NCI-H1092 treated with DMSO at 0.1 percent for 48 hours (cell line): ENCODE data around the gene ZNF319.

Experiments used
- DNase-seq: peaks from one replicate; lab custom pipeline; 2025; lab: John Stamatoyannopoulos, UW

ZNF319 gene

DNA sequence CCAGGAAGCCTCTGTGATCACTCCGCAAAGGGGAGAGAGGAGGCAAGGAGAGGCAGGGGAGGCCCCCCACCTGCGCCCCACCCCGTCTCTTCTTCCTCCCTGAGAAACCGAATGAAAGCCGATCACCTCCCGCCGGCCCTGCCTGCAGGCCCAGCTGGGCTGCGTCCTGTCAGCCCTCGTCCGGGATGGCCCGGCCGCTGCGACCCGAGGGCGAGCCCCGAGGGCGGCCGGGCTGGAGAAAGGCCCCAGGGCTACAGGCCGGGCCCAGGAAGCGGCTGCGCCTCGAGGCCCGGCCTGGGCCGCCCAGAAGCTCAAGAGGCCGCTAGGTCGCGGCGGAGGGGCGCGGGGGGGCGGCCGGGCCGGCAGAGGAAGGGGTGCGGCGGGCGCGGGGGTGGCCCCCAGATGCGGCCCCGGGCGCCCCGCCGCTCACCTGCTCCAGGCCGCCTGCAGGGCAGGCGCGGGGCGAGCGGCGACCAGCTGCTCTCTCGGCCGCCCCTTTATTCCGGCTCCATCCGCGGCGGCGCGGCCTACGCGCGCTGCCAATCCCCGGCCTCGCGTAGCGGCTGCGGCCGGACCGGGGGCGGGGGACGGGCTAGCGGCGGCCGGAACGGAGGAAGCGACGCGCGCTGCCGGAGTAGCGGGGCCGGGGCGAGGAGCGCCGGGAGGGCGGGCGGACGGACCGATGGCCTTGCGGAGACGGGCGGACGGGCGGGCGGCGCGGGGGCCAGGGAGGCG, at the start of gene ZNF319:
Gene ZNF319 (minus strand): TSS at position 702 of the 735 bp plus-strand sequence. CDS start 2,407 bp downstream, outside the sequence.
- DNase-seq, result no peak

DNA sequence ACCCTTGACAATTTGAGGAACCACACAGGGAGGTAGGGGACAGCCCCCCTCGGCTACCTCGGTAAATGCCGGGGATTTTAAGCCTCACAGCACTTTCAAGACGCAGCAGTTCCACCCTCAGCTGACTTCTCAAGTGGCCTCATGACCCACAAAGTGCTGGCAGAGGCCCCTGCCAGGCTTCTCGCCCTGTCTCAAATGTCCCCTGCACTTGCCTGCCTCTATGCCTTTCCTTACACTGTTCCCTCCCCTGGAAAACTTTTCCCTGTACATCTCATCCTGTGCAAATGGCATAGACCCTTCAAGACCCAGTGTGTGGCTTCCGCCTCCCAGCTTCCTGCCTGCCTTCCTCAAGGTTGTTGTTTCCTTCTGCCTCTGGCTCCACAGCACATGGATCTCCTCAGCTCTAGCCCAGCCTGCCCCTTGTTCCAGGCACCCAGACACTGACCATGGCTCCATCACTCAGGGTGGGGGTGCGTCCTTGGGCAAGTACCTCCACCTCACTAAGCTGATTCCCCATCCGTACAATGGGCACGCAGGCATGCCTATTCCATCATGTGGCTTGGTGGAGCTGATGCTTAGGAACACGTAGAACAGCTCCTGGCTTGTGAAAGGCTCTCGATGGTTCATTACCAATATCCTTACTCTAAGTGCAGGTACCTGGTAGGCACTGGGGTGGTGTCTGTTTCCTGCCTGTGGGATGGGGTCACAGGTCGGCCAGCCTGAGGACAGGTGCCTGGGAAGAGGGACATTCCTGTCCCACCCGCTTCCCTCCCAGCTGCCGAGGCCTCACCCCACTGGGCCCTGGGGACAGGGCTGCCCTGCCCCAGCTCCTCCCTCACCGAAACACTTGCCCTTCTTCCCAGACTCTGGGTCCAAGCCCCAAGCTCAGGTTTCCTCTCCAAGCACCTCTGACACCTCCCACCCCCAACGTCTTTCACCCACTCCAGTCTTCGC, 49.0 kb upstream of the ZNF319 start:
- DNase-seq, result no peak

DNA sequence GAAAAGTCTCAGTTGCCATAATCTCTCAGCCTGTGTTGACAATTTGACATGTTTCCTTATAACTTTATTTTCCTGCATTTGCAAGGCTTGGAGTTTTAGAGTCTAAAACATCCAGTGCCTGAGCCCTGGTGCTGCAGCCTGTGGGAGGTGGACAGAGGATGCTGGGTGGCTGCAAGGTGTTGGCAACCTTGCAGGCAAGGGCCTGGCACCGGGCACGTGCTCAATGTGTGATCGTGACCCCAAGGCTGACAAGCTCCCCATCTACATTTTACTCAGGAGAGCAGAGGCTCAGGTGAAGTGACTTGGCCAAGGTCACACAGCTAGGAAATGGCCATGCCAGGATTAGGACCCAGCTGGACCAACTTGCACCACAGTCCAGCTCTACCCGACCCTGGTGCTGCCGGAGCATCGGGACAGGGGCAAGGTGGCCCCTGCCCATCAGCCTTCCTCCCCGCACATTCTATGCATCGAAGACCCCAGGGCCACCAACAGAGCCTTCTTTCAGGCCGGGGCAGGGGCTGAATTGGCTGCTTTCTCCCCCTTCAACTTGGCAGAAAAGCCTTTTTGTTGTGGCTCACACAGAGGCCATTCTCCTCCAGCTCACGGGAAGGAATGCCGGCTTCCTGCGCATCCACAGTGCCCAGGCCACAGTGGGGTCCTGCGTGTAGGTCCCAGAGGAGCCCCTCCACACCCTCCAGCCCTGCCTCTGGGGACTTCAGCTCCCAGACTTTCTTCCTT, 48.2 kb upstream of the ZNF319 start:
- no peak for DNase-seq

DNA sequence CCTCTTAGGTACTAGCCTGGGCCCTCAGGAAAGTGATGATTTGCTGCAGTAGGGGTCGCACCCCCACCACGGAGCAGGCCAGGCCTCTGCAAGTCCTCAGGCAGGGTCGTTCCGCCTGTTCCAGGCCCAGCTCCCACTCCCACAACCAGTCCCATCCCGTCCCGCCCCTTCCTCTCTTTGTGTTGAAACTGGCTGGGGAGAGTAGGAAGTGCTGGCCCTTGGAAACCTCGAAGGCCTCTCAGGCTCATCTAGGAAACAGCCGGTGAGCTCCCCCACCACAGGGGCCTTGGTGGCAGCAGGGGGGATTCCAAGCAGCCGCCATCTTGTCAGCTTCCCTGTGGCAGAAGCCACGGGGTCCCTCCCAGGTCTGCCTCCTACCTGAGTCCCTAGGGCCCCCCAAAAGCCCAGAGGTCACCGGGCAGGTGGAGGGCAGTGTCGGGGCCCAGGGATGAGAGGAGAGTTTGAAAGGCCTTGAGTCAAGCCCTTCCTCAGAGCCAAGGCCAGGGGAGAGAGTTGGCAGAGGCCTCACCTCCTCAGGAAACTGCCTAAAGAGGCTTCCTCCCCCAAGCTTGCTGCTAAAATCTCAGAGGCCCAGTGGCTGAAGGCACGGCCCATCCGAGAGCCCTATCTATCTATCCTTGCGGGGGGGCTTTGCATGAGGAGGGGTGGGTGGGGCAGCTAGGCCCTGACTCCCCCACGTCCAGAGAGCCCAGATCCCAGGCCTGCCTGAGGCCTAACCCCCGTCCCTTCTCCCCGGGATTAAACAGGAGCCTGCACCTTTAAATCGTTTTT, 47.3 kb upstream of the ZNF319 start:
- no peak for DNase-seq

DNA sequence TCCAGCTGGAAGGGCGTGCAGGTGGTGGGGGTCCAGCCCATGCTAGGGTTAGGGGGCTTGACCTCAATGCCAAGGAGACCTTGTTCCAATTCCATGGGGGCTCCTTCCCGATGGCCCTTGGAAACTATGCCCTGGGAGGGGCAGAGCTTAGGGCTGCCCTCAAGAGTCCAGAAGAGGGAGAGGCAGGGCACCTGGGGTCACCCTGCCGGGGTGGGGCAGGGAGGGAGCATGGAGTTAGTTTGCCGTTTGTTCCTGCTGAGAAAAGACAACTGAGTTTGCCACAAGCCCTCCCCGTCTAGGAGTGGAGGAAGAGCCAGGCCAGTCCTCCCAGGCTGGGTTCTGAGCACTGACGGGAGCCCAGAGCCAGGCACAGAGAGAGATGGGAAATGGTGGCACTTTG, 46.5 kb upstream of the ZNF319 start:
- no peak for DNase-seq

DNA sequence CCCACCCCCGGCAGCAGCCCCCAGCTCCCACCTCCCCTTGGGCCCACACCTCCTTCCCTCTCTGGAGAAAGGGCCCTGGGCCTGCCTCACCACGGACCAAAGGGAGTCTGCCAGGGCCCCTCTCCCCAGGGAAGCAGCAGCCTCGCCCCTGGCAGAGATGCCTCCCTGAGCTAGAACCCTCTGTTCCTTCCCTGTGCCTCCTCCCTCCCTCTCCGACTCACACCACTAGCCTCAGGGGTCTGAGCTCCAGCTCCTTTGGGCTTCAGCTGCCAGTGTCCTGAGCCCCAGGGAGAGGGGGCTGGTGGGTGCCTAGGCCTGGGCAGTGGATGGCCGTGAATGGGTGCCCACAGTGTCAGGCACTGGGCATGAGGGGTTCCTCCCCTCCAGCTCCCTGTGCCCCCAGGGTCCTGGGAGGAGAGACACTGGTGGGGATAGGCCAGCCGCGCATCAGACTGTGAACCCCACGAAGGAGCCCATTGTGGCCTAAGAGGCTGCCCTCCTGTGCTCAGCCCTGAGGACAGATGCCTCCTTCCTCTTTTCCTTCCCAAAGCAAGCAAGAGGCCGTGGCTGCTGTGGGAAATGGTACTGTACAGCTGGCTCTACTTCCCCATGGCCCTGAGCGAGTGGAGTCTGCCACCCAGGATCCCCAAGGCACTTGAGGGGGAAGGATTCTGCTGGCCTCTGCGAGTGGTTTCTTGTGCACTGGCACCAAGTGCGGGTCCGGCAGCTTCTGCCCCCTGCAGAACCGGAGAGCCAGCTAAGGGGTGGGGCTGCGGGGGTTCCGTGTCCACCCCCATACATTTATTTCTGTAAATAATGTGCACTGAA, 45.8 kb upstream of the ZNF319 start:
- no peak for DNase-seq

DNA sequence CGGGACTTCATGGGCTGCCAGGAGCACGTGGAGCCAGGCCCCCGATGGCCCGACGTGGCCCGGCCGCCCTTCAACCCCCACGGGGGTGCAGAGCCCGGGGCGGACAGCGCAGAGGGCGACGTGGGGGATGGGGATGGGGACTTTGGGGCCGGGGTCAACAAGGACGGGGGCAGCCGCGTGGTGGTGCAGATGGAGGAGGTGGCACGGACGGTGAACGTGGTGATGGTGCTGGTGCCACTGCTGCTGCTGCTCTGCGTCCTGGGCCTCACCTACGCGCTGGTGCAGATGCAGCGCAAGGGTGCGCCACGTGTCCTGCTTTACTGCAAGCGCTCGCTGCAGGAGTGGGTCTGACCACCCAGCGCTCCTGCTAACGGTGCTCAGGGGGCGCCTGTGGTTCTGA, 44.6 kb upstream of the ZNF319 start:
- no peak for DNase-seq

DNA sequence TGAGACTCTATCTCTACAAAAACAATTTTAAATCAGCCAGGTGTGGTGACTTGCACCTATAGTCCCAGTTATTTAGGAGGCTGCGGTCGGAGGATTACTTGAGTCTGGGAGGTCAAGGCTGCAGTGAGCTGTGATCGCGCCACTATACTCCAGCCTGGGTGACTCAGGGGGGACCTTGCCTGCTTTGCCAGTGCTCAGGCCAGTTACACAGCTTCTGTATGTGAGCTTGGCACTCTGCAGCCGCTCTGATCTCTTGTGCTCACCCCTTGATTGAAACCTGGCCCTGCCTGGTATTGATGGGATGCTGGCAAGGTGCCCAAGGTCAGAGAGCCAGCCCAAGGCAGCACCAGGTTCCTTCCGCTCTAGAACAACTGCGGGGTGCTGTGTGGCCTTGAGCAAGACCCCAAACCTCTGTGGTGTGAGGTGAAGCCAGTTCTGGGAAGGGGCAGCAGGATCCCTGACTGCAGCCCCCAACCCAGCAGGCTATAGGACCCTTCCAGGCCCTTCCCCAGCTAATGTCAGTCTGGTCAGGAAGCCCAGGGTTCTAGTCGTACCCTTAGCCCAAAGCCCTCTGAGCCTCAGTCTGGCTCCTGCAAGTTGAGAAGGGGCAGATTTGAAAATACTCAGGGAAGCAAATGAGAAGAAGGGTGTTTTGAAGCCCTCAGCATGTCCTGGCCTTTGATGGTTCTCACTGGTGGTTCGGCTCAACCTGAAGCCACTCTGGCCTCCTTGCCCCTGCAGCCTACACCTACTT, 44.0 kb upstream of the ZNF319 start:
- no peak for DNase-seq

DNA sequence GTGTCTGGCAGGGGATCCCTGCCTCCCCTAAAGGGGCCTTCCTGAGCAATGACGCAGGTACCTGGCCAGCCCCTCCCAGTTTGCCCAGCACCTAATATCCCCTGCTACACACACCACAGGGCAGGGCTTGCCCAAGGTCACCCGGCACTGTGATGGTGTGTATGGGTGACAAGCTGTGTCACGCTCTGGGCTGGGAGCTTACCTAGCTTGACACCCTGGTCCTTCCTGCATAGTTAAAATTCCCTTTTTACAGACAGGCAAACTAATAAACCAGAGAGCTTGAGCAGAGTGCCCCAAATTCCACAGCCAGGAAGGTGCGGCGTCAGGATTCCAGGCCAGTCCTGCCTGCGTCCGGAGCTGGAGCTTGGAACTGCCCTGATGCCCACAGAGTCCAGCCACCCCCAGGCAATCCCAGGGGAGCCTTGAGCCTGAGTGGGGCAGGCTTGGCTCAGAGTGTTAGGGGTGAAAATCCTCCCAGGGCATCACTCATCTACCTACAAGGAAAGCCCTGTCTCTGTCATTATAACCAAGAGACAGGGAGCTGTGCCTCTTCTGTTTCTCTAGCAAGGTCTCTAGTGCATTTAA, 43.2 kb upstream of the ZNF319 start:
- no peak for DNase-seq

DNA sequence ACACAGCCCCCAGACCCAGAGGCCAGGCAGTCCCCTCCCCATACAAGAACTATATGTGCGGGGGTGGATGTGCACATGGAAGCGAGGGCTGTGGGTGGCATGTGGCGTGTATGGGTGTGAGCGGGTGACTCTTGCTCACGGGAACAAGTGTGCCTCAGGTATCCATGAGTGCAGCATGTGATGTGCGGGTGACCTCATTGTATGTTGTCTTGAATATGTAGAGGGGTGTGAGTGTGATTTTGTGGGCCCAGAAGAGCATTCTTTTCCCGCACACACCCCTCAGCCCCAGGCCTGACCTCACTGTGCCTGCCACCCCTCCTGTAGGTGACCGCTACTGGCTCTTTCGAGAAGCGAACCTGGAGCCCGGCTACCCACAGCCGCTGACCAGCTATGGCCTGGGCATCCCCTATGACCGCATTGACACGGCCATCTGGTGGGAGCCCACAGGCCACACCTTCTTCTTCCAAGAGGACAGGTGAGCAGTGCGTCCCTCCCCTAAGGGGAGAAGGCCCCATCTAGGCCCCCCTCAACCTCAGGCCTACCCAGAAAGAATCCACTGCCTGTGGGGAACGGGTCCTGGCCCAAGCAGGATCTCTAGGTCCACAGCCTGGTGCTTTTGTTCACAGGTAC, 42.5 kb upstream of the ZNF319 start:
- DNase-seq, result no peak

DNA sequence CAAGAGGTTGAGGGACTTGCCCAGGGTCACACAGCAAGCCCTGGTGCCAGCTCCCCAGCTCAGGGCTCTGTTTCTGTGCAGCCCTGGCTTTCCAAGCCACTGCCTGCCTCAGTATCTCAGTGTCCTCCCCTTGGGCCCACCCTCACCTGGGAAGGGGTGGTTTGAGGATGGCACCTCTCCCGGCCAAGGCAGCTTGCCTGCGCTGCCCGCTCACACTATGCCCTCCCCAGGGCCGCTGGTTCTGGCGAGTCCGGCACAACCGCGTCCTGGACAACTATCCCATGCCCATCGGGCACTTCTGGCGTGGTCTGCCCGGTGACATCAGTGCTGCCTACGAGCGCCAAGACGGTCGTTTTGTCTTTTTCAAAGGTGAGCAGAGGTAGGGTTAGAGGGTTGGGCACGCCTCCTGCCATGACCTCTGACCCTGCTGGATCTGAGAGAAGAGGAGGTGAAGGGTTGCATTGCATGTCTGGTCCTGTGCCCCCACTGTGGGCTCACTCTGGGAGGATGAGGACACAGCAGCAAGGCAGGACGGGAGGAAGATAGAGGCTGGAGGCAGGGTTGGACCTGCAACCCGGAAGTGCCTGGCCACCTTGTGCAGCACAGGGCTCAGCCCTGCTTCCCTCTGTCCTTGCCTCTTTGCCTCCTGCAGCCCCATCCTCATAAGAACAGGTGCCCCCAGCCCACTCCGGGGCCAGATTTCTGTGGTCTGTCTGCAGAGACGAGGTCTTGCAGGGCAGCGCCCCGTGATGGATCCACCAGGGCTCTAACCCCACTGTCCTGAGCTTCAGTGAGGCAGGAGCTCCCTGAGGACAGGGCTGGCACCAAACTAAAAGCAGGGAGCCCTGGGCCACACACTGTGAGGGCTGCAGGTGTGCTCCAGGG, 41.8 kb upstream of the ZNF319 start:
- no peak for DNase-seq

DNA sequence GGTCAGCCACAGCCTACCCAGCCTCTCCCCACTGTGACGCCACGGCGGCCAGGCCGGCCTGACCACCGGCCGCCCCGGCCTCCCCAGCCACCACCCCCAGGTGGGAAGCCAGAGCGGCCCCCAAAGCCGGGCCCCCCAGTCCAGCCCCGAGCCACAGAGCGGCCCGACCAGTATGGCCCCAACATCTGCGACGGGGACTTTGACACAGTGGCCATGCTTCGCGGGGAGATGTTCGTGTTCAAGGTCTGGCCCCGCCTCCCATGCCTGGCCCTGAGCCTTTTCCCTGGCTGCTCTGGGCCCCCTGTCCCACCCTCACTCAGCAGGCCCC, 41.1 kb upstream of the ZNF319 start:
- no peak for DNase-seq

DNA sequence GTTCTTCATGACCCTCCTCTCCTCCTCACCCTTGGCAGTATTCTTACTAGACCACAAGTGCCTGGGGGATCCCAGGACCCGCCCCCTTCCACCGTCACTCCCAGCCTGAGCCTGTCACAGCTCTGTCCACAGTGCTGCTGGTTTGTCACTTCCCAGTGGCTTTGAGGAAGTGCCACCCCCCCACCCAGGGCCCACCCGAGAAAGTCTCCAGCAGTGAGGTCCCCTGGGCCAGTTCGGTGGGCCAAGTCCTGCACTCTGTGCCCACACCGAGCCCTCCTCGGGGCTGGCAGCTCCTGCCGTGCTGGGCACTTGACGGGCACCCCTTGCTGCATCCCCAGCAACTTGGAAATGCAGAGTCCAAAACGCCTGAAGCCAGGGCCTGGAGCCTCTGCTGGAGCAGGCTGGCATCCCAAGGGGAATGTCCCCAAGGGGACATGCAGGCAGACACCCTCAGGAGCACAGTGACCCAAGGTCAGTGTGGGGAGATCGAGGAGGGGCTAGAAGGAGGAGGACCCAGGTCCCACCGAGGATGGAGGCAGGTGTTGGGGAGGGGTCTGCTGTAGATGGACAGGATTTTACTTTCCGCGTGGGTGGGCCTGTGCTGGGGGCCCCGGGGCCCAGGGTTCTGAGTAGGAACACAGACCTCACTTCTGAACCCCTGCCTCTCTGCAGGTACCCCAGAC, 40.6 kb upstream of the ZNF319 start:
- no peak for DNase-seq

DNA sequence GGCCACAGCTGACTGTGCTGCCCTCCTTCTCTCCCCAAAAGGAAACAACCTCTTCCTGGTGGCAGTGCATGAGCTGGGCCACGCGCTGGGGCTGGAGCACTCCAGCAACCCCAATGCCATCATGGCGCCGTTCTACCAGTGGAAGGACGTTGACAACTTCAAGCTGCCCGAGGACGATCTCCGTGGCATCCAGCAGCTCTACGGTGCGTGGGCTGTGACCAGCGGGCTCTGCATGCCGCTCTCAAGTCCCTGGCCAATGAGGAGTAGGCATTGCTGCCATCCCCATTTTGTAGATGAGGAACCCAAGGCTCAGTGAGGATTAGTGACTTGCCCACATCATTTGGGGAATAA, 40.0 kb upstream of the ZNF319 start:
- DNase-seq, result no peak

DNA sequence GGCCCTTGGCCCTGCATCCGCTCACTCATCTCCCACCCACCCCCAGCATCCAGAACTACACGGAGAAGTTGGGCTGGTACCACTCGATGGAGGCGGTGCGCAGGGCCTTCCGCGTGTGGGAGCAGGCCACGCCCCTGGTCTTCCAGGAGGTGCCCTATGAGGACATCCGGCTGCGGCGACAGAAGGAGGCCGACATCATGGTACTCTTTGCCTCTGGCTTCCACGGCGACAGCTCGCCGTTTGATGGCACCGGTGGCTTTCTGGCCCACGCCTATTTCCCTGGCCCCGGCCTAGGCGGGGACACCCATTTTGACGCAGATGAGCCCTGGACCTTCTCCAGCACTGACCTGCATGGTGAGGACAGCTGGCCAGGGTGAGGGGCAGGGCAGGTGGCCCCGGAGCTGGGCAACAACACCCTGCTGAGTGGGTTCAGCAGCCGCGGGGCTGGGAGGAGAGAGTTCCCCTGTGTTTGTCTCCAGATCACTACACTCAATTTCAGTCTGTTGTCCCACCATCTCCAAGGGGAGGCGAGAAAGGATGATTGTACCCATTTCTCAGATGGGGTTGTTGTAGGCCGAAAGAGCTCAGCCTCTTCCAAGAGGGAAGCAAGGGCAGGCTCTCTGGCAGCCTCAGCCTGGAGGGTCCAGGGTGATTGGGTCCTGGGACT, 39.5 kb upstream of the ZNF319 start:
- DNase-seq, result no peak

DNA sequence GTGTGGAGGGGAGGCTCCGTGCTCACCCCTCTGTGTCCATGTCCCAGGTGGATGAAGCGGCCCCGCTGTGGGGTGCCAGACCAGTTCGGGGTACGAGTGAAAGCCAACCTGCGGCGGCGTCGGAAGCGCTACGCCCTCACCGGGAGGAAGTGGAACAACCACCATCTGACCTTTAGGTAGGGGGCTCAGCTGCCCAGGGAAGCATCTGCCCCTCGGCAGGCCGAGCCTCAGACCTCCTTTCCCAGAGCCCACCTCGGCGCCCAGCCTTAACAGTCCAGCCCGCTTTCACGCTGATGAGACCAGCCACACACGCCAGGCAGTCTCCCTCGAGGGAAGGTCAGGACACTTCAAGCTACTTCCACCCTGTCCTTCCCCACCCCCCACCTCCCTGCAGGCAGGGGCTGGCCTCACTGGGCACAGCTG, 37.8 kb upstream of the ZNF319 start:
- no peak for DNase-seq

DNA sequence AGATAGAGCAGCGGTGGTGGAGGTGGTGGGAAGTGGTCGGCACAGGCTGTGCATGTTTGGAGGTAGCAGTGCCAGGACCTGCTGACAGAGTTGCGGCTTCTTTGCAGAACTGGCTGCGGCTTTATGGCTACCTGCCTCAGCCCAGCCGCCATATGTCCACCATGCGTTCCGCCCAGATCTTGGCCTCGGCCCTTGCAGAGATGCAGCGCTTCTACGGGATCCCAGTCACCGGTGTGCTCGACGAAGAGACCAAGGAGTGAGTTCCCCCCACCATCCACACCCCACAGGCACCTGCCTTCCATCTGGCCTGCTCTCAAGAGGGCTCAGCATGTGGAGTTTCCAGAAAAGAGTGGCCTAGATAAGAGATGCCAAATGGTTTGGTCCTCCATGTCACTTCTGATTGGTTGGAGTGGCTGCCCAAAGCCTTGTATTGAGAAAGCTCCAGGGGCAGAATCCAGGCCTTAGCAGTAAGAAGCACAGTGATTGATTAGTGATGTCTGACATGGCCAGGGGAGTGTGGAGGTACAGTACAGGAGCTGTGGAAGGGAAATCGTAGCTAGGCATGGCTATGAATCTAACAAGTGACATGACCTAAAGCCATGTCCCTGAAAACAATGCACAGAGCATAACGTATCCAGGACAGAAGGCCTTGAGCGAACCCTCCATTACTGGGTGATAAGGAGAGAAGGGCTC, 37.0 kb upstream of the ZNF319 start:
- DNase-seq, result no peak
